SU-DHL-6 (cell line): ENCODE data around the gene FUCA1.

Experiments
- CTCF ChIP-seq: fragments of 200-600 bp; sonication (generic); IDR thresholded peaks from one replicate; pipeline ENCODE4 v1.5.1; 2017; ENCODE audit warnings: antibody characterized with exemption, mild to moderate bottlenecking, low read length, moderate library complexity; ENCODE audit not compliant: insufficient read depth, poor library complexity, severe bottlenecking
- EZH2phosphoT487 ChIP-seq: fragments of 200-600 bp; sonication (generic), shearing (Covaris generic); conservative IDR thresholded peaks from 2 replicates; pipeline ENCODE4 v1.6.1; 2018; ENCODE audit warnings: mild to moderate bottlenecking, antibody characterized with exemption, low read length, moderate library complexity, mixed read lengths

- TF ChIP-seq CTCF (no peak), EZH2phosphoT487 (no peak)
These were observed 61.8 kb downstream of the FUCA1 start for GRCh38 chr1:23806280-23806679.
